B cell (primary cell): ENCODE results near the gene MFGE8. TPM values are rescaled to one million over a fixed set of nuclear protein-coding genes. Genes with fewer than 3 reads are reported as not detected.
A peak's percentile ranks its signal among the peaks of the same experiment; 100 is the strongest.

Experiments used
- ATAC-seq: fragments of 200-7000 bp; cut with Tn5 transposase; one replicate; pipeline ENCODE4 v1.10.0; 2021; ENCODE audit warnings: low read depth, mild to moderate bottlenecking, moderate number of reproducible peaks, moderate library complexity
- CTCF ChIA-PET: fragments of 350-600 bp; sonication (Branson Sonifier 250); formaldehyde crosslinking; loops from one replicate; lab custom pipeline; 2021; ENCODE audit warnings: antibody characterized with exemption, inconsistent platforms; lab: Charles Lee
- POLR2A ChIA-PET: fragments of 350-600 bp; sonication (Branson Sonifier 250); formaldehyde crosslinking; loops from one replicate; lab custom pipeline; 2021; ENCODE audit warnings: antibody characterized with exemption; lab: Charles Lee
- DNase-seq: peaks from one replicate; pipeline ENCODE4 v3.0.0; 2013
- H2AFZ ChIP-seq: 2 replicates; pipeline ENCODE4 v1.6.1; 2012; ENCODE audit warnings: mild to moderate bottlenecking, low read depth, low read length; ENCODE audit not compliant: insufficient read depth, poor library complexity, severe bottlenecking
- H3K27ac ChIP-seq, 2 donors: 1 replicate in 1 of 2; 2 replicates in 1 of 2; pipeline ENCODE4 v1.5.1; 2012 to 2013; ENCODE audit warnings: low read length in 2 of 2, mild to moderate bottlenecking in 2 of 2, moderate library complexity in 1 of 2
- H3K27me3 ChIP-seq, 4 experiments: fragments of 200-600 bp in 1 of 4; sonication (generic) in 1 of 4; replicated peaks in 1 of 4; 1 replicate in 2 of 4; 2 replicates in 2 of 4; pipeline versions ENCODE4 v1.6.1 to v1.7.0; 2013 to 2016; ENCODE audit warnings: low read length in 3 of 4, mild to moderate bottlenecking in 2 of 4, mixed read lengths in 1 of 4, moderate library complexity in 1 of 4; ENCODE audit not compliant: insufficient read depth in 4 of 4, control insufficient read depth in 3 of 4; ENCODE audit errors: control extremely low read depth in 1 of 4
- H3K36me3 ChIP-seq, 2 experiments: replicated peaks in 1 of 2; 1 replicate in 1 of 2; 2 replicates in 1 of 2; pipeline versions ENCODE4 v1.6.1 to v1.7.1; 2013; ENCODE audit warnings: low read length in 1 of 2; ENCODE audit not compliant: insufficient read depth in 2 of 2, control insufficient read depth in 1 of 2; ENCODE audit errors: control extremely low read depth in 1 of 2, extremely low read depth in 1 of 2
- H3K4me1 ChIP-seq, 2 donors: fragments of 200-600 bp in 1 of 2; sonication (generic) in 1 of 2; 1 replicate in 1 of 2; 2 replicates in 1 of 2; pipeline versions ENCODE4 v1.5.1 to v1.6.1; 2013 to 2017; ENCODE audit warnings: low read length in 2 of 2; ENCODE audit not compliant: control insufficient read depth in 2 of 2, insufficient read depth in 2 of 2
- H3K4me2 ChIP-seq: replicated peaks from 2 replicates; pipeline ENCODE3; 2012; ENCODE audit warnings: mild to moderate bottlenecking, low read depth, low read length; ENCODE audit not compliant: poor library complexity, severe bottlenecking
- H3K4me3 ChIP-seq, 5 experiments: fragments of 200-600 bp in 1 of 5; sonication (generic) in 1 of 5; 1 replicate in 3 of 5; 2 replicates in 2 of 5; pipeline versions ENCODE4 v1.5.1 to v1.7.0; 2011 to 2016; ENCODE audit warnings: low read length in 4 of 5, mild to moderate bottlenecking in 4 of 5, low read depth in 2 of 5, control low read depth in 1 of 5, moderate library complexity in 1 of 5; ENCODE audit not compliant: insufficient read depth in 1 of 5; ENCODE audit errors: control extremely low read depth in 1 of 5, extremely low read depth in 1 of 5
- H3K79me2 ChIP-seq: fragments of 200-600 bp; sonication (generic); one replicate; pipeline ENCODE4 v1.6.0; 2016; ENCODE audit warnings: low read length; ENCODE audit not compliant: control insufficient read depth, insufficient read depth
- H3K9ac ChIP-seq: fragments of 200-600 bp; sonication (generic); 2 replicates; pipeline ENCODE4 v1.6.1; 2017; ENCODE audit warnings: mild to moderate bottlenecking, low read length, moderate library complexity
- H3K9me3 ChIP-seq, 3 donors: one replicate each; pipeline versions ENCODE4 v1.6.1 to v1.7.1; 2013; ENCODE audit warnings: low read length in 2 of 3; ENCODE audit not compliant: control insufficient read depth in 2 of 3, insufficient read depth in 1 of 3; ENCODE audit errors: control extremely low read depth in 1 of 3
- H4K20me1 ChIP-seq: 2 replicates; pipeline ENCODE4 v1.6.0; 2012; ENCODE audit warnings: mild to moderate bottlenecking, low read length; ENCODE audit not compliant: insufficient read depth, control insufficient read depth, poor library complexity, severe bottlenecking
- H3K27ac Mint-ChIP-seq: one replicate; pipeline ENCODE4 v1.8.0; 2021; ENCODE audit warnings: mixed read lengths
- H3K27me3 Mint-ChIP-seq: one replicate; pipeline ENCODE4 v1.8.0; 2021; ENCODE audit warnings: mixed read lengths
- H3K4me1 Mint-ChIP-seq: one replicate; pipeline ENCODE4 v1.8.0; 2021; ENCODE audit warnings: mixed read lengths
- H3K4me3 Mint-ChIP-seq: one replicate; pipeline ENCODE4 v1.8.0; 2021; ENCODE audit warnings: mixed read lengths
- H3K9me3 Mint-ChIP-seq: one replicate; pipeline ENCODE4 v1.8.0; 2022; ENCODE audit warnings: mixed read lengths; ENCODE audit not compliant: insufficient read depth
- CTCF ChIP-seq: fragments of 200-600 bp; IDR thresholded peaks from one replicate; pipeline ENCODE4 v1.8.0; 2022; ENCODE audit warnings: antibody characterized with exemption, mild to moderate bottlenecking
- EZH2 ChIP-seq: IDR thresholded peaks from 2 replicates; pipeline ENCODE4 v1.6.1; 2012; ENCODE audit warnings: borderline replicate concordance, low read depth, mild to moderate bottlenecking, moderate library complexity, low read length; ENCODE audit not compliant: insufficient read depth, poor library complexity, severe bottlenecking
- WGBS: methylation state at CpG from one replicate; pipeline ENCODE4 v1.1.5; 2013; ENCODE audit warnings: missing lambda C conversion rate; ENCODE audit not compliant: insufficient coverage; 5-methylcytosine and 5-hydroxymethylcytosine counted together
- intact Hi-C: fragments of 100-400 bp; cut with micrococcal nuclease; formaldehyde crosslinking; loops from one replicate; pipeline ENCODE4 v1.10.0; 2022
- polyA plus RNA-seq: library from polyadenylated mRNA; depleted of rRNA; stranded (reverse); fragments of >200 nt; gene quantifications from 2 replicates; pipeline ENCODE4 v1.2.3, GENCODE V29; 2012
- total RNA-seq, 2 donors: library from RNA; stranded (reverse); fragments of 120-200 nt in 1 of 2; gene quantifications; 1 replicate in 1 of 2; 2 replicates in 1 of 2; pipeline versions ENCODE4 v1.2.3 to v1.2.4, GENCODE V29; 2013 to 2022

MFGE8 gene
- total and polyA plus RNA-seq, 2 donors (not counting 1 experiment from before 2014, with no cell fraction given): 18.9 to 28.8 TPM

- no peaks in the 10 kb centered on the region for H3K27me3 Mint-ChIP-seq
- Histone ChIP-seq H3K4me1 (no peaks in the 10 kb centered on the region), H3K27me3 (peaks cover 0 to 3% (median 0%) of the 10 kb centered on the region in 4 experiments), H3K9me3 (no peaks in the 10 kb centered on the region), H2AFZ (no peak overlapping the region), H3K79me2 (no peaks in the 10 kb centered on the region), H3K9ac (no peak overlapping the region), H4K20me1 (no peaks in the 10 kb centered on the region), H3K4me3 (no peak overlapping the region), H3K4me2 (no peak overlapping the region), H3K27ac (no peak overlapping the region), H3K36me3 (no peaks in the 10 kb centered on the region)
- no peaks in the 10 kb centered on the region for H3K4me1 Mint-ChIP-seq
- TF ChIP-seq CTCF (peak; percentile 40), EZH2 (no peak)
- intact Hi-C loops: no loop called here
- WGBS: 78% methylated on average over 18 of the region's 18 CpGs
- no peak overlapping the region for H3K4me3 Mint-ChIP-seq
- no peaks in the 10 kb centered on the region for H3K9me3 Mint-ChIP-seq
- CTCF ChIA-PET: interaction anchor here (1.0 to 1.3 kb wide), 3 partner anchors 26 to 255 kb away, joined by 3 to 5 read pairs (median 4); no protein-coding TSS in a partner anchor
- H3K27ac Mint-ChIP-seq: no peak overlapping the region
- POLR2A ChIA-PET: no interaction called here
- DNase-seq: peak; percentile 20
- ATAC-seq: peak; percentile 39
Measured at GRCh38 chr15:88878720-88879184, 34.4 kb downstream of the MFGE8 start.

DNA sequence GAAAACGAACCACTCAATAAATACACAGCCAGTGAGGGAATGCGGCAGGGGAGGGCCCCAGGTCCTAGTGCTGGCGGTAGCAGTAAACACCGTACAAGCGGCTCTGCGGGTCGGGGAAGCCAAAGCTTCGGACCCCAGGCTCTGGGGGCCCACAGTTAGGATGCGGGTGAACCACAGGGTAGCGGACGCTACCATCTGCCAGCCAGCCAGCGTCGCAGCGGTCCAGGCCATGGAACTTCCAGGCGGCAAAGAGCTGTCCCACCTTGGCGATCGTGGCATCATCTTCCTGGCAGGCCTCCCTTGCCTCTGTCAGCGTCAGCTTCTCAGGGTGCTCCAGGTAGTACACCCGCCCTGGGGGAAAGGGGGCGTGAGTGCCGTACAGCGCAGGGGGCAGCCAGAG lies 35.3 kb downstream of the MFGE8 start:
- Histone ChIP-seq H3K9me3 (no peaks in the 10 kb centered on the region), H3K27me3 (peaks cover 0 to 3% (median 0%) of the 10 kb centered on the region in 4 experiments), H4K20me1 (no peaks in the 10 kb centered on the region), H3K4me1 (no peaks in the 10 kb centered on the region), H3K36me3 (no peaks in the 10 kb centered on the region), H3K27ac (no peak overlapping the region), H3K4me3 (no peak overlapping the region), H3K9ac (no peak overlapping the region), H3K79me2 (no peaks in the 10 kb centered on the region), H3K4me2 (no peak overlapping the region), H2AFZ (no peak overlapping the region)
- POLR2A ChIA-PET: no interaction called here
- CTCF ChIA-PET: interaction anchor here (1.2 to 1.3 kb wide), 2 partner anchors 27 to 254 kb away, joined by 3 to 4 read pairs; no protein-coding TSS in a partner anchor
- 94% methylated on average over 22 of the region's 22 CpGs for WGBS
- no peak for TF ChIP-seq EZH2
- TF ChIP-seq CTCF: no peak
- no peaks in the 10 kb centered on the region for H3K9me3 Mint-ChIP-seq
- intact Hi-C loops: no loop called here
- H3K4me3 Mint-ChIP-seq: no peak overlapping the region
- no peak for DNase-seq
- H3K27ac Mint-ChIP-seq: no peak overlapping the region
- H3K27me3 Mint-ChIP-seq: no peaks in the 10 kb centered on the region
- no peaks in the 10 kb centered on the region for H3K4me1 Mint-ChIP-seq
- ATAC-seq: no peak
